GM19452 (cell line): ENCODE measurements around the gene ZC3H13.

Experiments used
- ATAC-seq: cut with Tn5 transposase; IDR thresholded peaks from one replicate; pipeline ENCODE4 v1.9.1; 2021; ENCODE audit not compliant: unreplicated experiment

ZC3H13 gene

GRCh38 chr13:46052319-46053161, at the start of gene ZC3H13:
Gene ZC3H13 (minus strand): TSS chr13:46052746. CDS start chr13:46045507, 7,239 bp downstream.
- peak; percentile 100 for ATAC-seq

- no peak for ATAC-seq
Observed at GRCh38 chr13:46102255-46102605, 49.7 kb upstream of the ZC3H13 start.

GRCh38 chr13:46101484-46102254, 49.1 kb upstream of the ZC3H13 start:
- no peak for ATAC-seq

GRCh38 chr13:46101002-46101401, 48.5 kb upstream of the ZC3H13 start:
- ATAC-seq, result no peak

- ATAC-seq, result no peak
Observed at GRCh38 chr13:46100191-46100815, 47.8 kb upstream of the ZC3H13 start.

- ATAC-seq, result no peak
Observed at GRCh38 chr13:46097663-46098062, 45.1 kb upstream of the ZC3H13 start.

- no peak for ATAC-seq
Observed at GRCh38 chr13:46097015-46097414, 44.5 kb upstream of the ZC3H13 start.

GRCh38 chr13:46094478-46094877, 41.9 kb upstream of the ZC3H13 start:
- ATAC-seq, result no peak

GRCh38 chr13:46088821-46089562, 36.4 kb upstream of the ZC3H13 start:
- ATAC-seq, result no peak

- ATAC-seq, result no peak
Observed at GRCh38 chr13:46087481-46087880, 34.9 kb upstream of the ZC3H13 start.

GRCh38 chr13:46086985-46087384, 34.4 kb upstream of the ZC3H13 start:
- no peak for ATAC-seq

GRCh38 chr13:46086421-46086922, 33.9 kb upstream of the ZC3H13 start:
- no peak for ATAC-seq

GRCh38 chr13:46085737-46086136, 33.2 kb upstream of the ZC3H13 start:
- no peak for ATAC-seq

GRCh38 chr13:46082324-46082723, 29.8 kb upstream of the ZC3H13 start:
- no peak for ATAC-seq

- no peak for ATAC-seq
Observed at GRCh38 chr13:46079770-46080169, 27.2 kb upstream of the ZC3H13 start.

- ATAC-seq, result no peak
Observed at GRCh38 chr13:46077265-46077664, 24.7 kb upstream of the ZC3H13 start.

GRCh38 chr13:46076827-46077226, 24.3 kb upstream of the ZC3H13 start:
- no peak for ATAC-seq

- no peak for ATAC-seq
Observed at GRCh38 chr13:46075811-46076210, 23.3 kb upstream of the ZC3H13 start.

- ATAC-seq, result peak; percentile 91
Observed at GRCh38 chr13:46071590-46072249, 19.2 kb upstream of the ZC3H13 start.

GRCh38 chr13:46063292-46063691, 10.7 kb upstream of the ZC3H13 start:
- ATAC-seq, result no peak
